Right lobe of liver (tissue), 4 donors: ENCODE data around the gene SCUBE3.

Experiments used
- POLR2A ChIP-seq: fragments of 450-650 bp; IDR thresholded peaks from one replicate; pipeline ENCODE4 v1.6.1; 2017; ENCODE audit warnings: antibody characterized with exemption, mild to moderate bottlenecking
- TF ChIP-seq, protein P1 (sequence below), 4 donors: fragments of 200-600 bp in 3 of 4; fragments of 450-650 bp in 1 of 4; IDR thresholded peaks; one replicate each; pipeline versions ENCODE4 v1.5.1 to v1.8.0; 2016 to 2022; ENCODE audit warnings: antibody characterized with exemption in 4 of 4, mild to moderate bottlenecking in 2 of 4
- donor health status: DM: no; HTN: no; CAD: no.
- donor health status: DM: no; HTN: no; CAD: no.
- donor health status: DM: no; HTN: yes; CAD: no.

GRCh38 chr6:35164868-35165267 lies 48.9 kb upstream of the SCUBE3 start:
- TF ChIP-seq POLR2A = no peak
- TF ChIP-seq, protein P1, sequence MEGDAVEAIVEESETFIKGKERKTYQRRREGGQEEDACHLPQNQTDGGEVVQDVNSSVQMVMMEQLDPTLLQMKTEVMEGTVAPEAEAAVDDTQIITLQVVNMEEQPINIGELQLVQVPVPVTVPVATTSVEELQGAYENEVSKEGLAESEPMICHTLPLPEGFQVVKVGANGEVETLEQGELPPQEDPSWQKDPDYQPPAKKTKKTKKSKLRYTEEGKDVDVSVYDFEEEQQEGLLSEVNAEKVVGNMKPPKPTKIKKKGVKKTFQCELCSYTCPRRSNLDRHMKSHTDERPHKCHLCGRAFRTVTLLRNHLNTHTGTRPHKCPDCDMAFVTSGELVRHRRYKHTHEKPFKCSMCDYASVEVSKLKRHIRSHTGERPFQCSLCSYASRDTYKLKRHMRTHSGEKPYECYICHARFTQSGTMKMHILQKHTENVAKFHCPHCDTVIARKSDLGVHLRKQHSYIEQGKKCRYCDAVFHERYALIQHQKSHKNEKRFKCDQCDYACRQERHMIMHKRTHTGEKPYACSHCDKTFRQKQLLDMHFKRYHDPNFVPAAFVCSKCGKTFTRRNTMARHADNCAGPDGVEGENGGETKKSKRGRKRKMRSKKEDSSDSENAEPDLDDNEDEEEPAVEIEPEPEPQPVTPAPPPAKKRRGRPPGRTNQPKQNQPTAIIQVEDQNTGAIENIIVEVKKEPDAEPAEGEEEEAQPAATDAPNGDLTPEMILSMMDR (IDR thresholded peaks at IDR 0.05) = no peak
